Activated CD8-positive, alpha-beta memory T cell treated with anti-CD3 and anti-CD28 coated beads, Interleukin-2, amount 50 U/mL, for 1 hour (primary cell): ENCODE measurements around the gene DCAF6.
A peak's percentile ranks its signal among the peaks of the same experiment; 100 is the strongest.
"Not testable (repeated sequence)": the region's sequence is repeated elsewhere in the genome, so short reads cannot be mapped to it uniquely, and the experiment has no call there.

Source experiments
- DNase-seq: peaks from one replicate; pipeline ENCODE4 v3.0.0-alpha.2; 2020; ENCODE audit errors: extremely low read depth

Gene DCAF6

GRCh38 chr1:168009322-168009721 is 72.8 kb downstream of the DCAF6 start:
- no peak for DNase-seq

DNA sequence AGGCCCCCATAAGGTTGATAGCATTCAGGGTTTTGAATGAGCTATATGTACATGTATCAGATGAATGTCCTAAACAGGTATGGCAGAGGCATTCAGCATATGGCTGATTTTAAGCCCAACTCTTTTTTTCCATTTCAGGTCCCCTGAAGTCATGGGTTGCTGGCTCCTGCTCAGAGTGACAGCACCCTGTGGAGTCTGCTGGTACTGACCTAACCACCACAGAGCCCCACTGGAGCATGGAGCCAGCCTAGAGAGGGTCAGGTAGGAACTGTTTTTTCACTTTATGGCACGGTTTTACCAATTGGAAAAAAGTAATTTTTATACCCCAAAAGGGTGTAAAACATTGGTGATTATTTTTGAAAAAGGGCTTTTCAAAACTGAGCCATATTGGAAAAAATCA is 82.9 kb downstream of the DCAF6 start:
- DNase-seq = no peak

DNA sequence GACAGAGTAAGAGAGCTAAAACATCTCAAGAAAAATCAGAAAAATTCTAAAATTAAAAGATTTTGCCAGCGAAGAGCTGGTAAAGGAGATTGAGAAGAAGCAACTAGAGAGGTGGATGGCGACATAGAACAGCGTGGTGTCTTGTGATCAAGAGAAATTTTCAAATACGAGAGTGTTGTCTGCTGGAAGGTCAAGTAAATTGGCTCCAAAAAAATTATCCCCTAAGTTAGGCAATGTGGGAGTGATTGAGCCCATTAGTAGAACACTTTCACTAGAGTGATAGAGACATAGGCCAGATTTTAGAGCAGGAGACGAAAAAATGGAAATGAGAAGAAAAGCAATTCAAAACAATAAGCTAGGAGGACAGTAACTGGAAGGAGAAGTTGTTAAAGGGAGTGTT is 94.7 kb downstream of the DCAF6 start:
- DNase-seq = no peak

DNA sequence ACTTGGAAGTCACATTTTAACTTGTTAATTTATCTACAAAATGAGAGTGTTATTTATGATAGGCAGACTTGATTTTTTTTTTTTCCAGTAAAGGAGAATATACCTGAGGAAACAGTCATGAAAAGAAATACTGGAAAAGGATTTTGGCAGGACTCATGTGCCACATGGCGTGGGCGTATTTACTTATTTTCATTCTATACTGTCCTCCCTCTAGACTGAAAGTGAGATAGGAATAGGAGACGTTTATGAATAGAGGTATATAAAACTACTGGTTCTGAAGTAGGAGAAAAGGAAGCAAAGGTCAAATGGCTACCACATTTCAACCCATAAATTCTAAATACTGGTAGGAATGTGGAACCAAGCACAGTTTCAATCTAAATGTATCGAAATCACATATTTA is 95.1 kb downstream of the DCAF6 start:
- DNase-seq = no peak

DNA sequence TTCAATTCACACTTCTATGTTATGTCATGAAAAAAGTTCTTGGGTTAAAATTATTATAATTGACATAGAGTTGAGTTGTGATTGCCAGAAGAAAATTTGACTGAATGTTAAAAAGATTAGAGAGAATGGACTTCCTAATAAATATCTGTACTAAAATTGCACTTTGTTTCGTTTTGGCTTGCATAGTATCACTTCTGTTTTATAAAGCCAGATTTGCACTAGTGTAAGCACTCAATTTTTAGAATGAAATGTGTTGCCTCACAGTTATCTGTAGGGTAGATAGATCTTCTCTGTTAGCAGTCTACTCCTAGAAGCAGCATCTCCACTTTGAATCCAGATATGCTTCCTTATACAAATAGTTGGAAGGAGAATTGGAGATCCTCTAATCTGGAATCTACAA is 95.5 kb downstream of the DCAF6 start:
- no peak for DNase-seq

DNA sequence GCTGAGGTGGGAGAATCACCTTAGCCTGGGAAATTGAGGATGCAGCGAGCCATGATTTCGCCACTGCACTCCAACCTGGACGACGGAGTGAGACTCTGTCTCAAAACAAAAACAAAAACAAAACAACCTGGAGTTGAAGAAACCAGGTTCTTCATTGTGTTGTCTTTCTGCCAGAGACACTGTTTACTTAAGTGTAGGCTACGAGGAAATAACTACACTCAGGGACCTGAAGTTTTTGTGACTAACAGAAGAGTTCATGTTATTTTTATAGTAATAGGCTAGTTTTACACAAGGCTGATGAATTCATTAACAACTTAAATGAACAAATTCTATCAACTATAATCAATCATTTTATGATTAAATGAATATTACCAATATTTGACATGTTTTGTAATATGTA is 98.9 kb downstream of the DCAF6 start:
- DNase-seq = no peak

- no peak for DNase-seq
These were observed 105.9 kb downstream of the DCAF6 start for GRCh38 chr1:168042362-168042761.

DNA sequence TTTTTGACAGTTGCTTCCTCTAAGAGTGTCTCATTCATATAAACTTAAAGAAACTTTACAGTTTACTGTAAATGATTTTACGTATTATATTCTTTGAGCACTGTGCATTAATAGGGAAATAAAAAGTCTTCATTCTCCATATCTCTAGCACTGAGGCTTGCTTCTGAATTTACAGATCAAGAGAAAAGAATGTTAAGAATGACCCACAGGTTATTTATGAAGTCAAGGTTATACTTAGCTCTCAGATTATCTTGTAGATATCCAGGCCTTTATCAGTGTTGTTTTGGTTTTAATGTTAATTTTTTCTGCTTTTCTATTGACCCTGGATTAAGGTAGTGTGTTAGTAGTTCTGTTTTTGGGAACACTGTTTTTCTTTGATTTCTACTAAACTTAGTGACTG is 108.8 kb downstream of the DCAF6 start:
- DNase-seq = no peak

- no peak for DNase-seq
These were observed 113.8 kb downstream of the DCAF6 start for GRCh38 chr1:168050307-168050706.

- no peak for DNase-seq
These were observed 114.4 kb downstream of the DCAF6 start for GRCh38 chr1:168050880-168051279.

DNA sequence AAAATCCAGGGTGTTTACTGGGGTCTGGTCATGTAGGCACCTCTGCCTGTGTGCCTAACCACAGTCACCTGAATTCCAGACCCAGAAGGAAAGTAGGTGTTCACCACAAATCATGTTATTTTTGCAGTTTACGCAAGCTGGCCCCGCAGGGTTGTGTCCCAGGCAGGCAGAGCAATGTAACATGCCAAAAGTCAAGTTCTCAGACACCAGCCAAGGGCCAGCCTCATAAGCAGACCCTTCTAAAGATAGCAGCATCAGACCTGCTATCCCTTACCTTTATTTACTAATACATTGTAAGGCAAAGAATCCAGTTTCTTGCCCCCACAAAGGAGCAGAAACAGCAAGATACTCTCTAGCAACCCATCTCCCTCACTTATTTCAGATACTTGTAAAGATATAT is 117.2 kb downstream of the DCAF6 start:
- no peak for DNase-seq

GRCh38 chr1:168054117-168054516 is 117.6 kb downstream of the DCAF6 start:
- DNase-seq = no peak

GRCh38 chr1:168056152-168056551 is 119.7 kb downstream of the DCAF6 start:
- not testable (repeated sequence) for DNase-seq

- DNase-seq = no peak
These were observed 120.9 kb downstream of the DCAF6 start for GRCh38 chr1:168057355-168057754.

DNA sequence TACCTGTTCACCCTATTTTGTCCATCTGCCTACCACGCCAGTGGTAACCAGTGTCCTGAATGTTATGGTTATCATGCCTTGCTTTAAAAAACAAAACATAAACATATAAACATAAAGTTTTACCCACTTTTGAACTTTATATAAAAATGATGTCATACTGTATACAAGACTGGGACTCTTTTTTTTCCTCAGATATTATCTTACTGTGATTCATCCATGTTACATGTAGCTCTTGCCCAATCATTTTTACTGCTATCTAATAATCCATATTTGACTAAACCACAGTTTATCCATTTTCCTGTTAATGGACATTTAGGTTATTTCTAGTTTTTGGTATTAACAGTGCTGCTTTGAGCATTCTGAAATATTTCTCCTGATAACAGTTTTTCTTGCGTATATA is 121.4 kb downstream of the DCAF6 start:
- no peak for DNase-seq

GRCh38 chr1:168064216-168064615 is 127.7 kb downstream of the DCAF6 start:
- no peak for DNase-seq

GRCh38 chr1:168065506-168065905 is 129.0 kb downstream of the DCAF6 start:
- DNase-seq = no peak

GRCh38 chr1:168069384-168069783 is 132.9 kb downstream of the DCAF6 start:
- DNase-seq = no peak

DNA sequence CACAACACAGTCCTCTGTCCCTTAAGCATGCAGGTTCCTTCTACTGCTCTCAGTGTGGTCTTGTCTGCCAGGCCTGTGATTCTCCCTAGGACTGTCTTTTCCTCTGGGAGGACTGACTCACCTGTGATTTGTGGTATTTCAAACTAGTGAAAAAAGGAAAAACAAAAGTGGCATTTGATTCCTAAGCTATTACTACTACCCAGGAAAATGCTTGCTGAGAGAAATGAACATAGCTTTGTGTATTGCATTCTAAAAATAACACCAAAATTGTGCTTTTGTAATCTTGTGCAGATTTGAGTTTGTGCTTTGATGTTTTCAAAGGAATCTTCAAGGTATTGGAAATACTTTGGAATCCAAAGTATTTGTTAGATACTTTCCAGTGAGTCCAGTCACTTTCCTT is 143.3 kb downstream of the DCAF6 start:
- no peak for DNase-seq

- no peak for DNase-seq
These were observed 145.0 kb downstream of the DCAF6 start for GRCh38 chr1:168081373-168082007.

GRCh38 chr1:168082008-168082876 is 145.8 kb downstream of the DCAF6 start:
- peak; percentile 4 for DNase-seq

DNA sequence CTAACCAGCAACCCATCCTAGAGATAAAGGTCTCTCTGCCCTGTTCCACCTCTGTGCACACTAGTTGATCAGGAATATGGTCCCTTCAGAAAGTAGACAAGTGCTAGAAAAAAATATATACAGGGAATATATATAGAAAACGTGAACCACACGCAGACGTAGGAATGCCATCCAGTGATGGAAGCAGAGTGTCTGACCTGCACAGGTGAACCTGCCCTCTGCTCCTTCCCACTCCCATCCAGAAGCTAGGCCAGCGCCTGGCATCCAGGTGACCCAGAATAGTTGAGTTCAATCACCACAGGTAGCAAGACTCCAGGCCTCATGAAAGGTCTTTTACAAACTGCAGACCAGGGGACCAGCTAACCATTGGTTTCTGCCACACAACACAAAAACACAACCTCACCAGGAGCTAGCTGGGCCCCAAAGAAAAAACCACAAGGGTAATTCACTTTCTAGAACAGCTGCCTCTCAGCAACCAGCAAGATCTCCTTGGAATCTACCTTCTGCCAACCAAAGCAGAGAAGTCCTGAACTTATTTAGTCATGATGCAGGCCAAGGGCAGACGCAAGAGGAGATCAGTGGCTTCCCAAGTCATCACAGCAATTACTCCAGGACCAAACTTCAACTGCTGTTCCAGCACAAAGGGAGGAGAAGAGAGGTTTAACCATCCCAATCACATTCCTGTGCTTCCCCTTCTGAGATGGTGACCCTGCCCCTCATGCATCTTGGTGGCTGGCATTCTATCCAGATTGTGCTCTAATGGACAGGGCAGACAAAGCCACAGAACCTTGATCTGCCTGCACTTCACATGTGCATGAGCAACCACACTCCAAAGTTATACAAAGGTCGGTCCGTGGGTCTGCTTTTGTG is 147.2 kb downstream of the DCAF6 start:
- no peak for DNase-seq
